ENCODE results near the gene ACOXL. TPM values are rescaled to one million over a fixed set of nuclear protein-coding genes. Genes with fewer than 3 reads are reported as not detected.

The ACOXL gene
- total RNA-seq, 1 donor from 2014 or later = under 0.01 TPM

GRCh38 chr2:111126581-111126980 is 394.2 kb downstream of the ACOXL start:
- no peak for DNase-seq (ENCODE audit: low read depth, low spot score)

DNA sequence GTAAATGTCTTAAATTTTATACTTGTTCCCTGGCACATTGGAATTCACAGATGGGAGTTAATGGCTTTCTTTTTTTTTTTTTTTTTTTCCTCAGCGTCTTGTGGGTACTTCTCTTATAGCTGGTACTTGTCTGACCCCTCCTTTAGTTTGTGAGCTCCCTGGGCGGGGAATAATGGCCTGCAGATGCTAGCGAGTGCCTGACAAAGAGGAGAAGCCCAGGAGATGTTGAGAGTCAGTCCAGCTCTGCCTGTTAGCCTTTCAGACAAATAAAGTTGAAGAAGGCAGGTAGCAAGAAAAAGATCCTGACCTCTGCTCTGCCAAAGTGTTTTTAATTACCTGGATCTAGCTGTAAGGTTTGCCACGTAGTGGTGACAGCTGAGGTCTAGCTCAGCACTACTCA is 395.0 kb downstream of the ACOXL start:
- DNase-seq (ENCODE audit: low read depth, low spot score) = no peak

DNA sequence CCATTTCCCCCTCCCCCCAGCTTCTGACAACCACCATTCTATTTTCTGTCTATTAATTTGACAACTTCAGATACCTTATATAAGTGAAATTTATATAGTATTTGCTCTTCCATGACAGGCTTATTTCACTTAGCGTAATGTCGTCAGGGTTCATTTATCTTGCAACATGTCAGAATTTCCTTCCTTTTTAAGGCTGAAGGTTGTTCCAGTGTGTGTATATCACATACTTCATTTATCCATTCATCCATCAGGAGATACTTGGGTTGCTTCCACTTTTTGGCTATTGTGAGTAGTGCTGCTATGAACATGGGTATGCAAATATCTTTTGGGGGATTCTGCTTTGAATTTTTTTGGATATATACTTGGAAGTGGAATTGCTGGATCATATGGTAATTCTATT is 395.7 kb downstream of the ACOXL start:
- DNase-seq (ENCODE audit: low read depth, low spot score) = no peak

- DNase-seq (ENCODE audit: low read depth, low spot score) = no peak
Measured at GRCh38 chr2:111133603-111134002, 401.2 kb downstream of the ACOXL start.

GRCh38 chr2:111134055-111134454 is 401.7 kb downstream of the ACOXL start:
- DNase-seq (ENCODE audit: low read depth, low spot score) = no peak

DNA sequence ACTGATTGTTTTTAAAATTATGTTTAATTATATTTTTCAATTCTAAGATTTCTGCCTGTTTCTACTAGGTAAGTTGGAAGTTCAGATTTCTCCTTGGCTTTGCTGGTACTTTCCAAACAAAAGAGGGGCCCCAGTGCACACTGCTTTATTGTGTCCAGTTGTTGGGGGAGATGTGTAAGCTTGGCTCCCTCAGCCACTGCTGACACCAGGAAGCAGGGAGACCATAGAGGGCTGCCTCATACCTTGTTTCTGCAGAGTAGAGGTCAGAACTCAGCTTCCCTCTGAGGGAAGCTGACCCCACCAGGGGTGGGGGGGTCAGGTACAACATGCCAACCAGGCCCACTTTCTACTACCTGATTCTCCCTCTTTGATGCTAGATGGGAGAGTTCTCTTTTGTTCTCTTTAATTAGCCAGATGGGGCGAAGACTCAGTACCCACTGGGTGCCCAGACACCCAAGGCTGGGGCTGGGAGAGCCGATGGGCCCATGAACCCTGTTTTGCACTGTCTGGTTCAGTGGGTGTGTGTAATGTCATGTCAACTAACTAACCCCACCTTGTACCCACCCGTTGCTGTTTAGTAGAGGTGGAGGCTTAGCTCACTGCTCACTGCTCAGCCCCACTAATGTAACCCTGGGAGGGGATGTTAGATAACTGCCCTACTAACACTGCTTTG is 403.0 kb downstream of the ACOXL start:
- DNase-seq (ENCODE audit: low read depth, low spot score) = no peak

- no peak for DNase-seq (ENCODE audit: low read depth, low spot score)
Measured at GRCh38 chr2:111135910-111136297, 403.5 kb downstream of the ACOXL start.

DNA sequence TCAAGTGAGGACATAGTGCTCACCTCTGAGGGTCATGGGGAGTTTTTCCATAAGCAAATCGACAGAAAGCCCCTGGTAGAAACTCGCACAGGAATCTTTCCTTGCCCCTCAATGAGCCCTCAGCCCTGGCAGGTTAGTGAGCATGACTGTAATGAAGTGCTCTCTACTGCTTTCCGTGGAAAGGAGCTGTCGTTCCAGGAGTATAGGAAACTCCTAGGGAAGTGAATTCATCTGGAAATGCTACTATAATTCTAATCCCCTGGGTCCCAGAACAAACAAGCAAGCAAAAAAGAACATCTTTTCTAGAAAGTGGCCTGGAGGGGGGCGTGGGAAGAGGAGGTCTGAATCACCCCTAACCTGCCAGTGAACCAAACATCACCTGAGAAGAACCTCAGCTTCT is 406.5 kb downstream of the ACOXL start:
- DNase-seq (ENCODE audit: low read depth, low spot score) = no peak

GRCh38 chr2:111139637-111140317 is 407.4 kb downstream of the ACOXL start:
- no peak for DNase-seq (ENCODE audit: low read depth, low spot score)

DNA sequence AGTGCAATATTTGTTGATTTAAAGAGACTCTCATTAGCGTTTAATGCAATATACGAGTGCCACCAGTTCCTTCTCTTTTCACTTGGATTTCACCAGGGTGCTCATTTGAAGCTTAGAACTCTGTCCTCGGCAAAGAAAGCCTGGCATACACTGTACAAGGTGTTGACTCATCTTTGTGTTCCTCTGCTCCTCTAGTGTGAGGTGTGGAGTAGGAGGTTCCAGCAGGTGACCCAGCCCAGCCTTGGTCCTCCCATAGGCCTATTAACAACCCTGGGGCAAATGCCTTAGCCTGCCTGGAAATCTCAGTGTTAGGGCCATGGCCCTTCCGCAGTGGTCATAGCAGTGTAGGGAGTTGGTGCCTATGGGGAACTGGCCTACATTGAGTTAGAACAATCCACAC is 408.4 kb downstream of the ACOXL start:
- no peak for DNase-seq (ENCODE audit: low read depth, low spot score)

DNA sequence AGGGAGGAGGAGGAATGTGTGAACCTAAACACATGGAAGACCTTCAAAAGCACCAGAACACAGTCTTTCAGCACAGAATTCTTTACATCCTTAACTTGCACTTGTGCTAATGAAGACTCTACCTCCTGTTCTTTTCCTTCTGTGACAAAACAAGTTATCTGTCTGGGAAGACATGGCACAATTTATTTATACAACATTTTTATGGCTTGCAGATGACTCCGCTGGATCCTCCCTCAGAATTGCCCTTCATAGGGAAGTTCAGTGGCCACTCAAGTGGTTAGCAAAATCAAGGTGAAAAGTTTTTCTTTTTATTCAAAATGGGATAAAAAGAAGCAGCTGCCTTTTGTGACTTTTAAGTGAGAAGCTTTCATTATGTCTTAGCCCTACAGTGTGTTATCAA is 409.7 kb downstream of the ACOXL start:
- DNase-seq (ENCODE audit: low read depth, low spot score) = no peak

- DNase-seq (ENCODE audit: low read depth, low spot score) = no peak
Measured at GRCh38 chr2:111143107-111143842, 410.9 kb downstream of the ACOXL start.

GRCh38 chr2:111143843-111144198 is 411.4 kb downstream of the ACOXL start:
- DNase-seq (ENCODE audit: low read depth, low spot score) = no peak

DNA sequence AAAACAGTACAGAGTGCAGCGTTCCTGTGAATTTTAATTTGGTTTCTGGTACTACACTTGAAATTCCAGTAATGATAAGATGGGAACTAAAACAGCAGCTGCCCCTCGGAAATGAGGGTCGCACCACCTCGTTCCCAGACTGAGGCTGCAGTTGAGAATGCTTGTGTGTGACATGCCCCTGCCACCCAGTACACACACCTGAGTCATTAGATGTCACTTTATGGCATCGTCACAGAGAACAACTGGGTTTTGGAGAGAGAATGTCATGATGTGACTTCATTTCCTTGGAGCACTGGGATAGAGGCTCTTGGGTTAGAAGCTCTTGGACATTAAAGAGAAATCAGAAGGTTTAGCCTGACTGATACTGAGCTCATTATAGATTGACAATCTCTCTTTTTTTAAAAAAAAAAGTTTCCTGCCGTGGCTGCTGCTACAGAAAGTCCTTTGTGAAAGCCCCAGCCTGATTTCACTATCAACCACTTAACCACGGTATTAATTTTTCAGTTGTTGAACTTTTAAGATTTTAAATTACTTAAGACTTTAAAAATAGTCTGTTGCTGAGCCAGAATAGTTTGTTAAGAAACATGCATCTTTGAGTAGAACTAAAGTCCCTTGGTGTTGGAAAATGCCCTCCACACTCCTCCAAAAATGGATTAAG is 412.9 kb downstream of the ACOXL start:
- no peak for DNase-seq (ENCODE audit: low read depth, low spot score)

- no peak for DNase-seq (ENCODE audit: low read depth, low spot score)
Measured at GRCh38 chr2:111145951-111146350, 413.6 kb downstream of the ACOXL start.

- no peak for DNase-seq (ENCODE audit: low read depth, low spot score)
Measured at GRCh38 chr2:111148225-111148873, 416.0 kb downstream of the ACOXL start.

DNA sequence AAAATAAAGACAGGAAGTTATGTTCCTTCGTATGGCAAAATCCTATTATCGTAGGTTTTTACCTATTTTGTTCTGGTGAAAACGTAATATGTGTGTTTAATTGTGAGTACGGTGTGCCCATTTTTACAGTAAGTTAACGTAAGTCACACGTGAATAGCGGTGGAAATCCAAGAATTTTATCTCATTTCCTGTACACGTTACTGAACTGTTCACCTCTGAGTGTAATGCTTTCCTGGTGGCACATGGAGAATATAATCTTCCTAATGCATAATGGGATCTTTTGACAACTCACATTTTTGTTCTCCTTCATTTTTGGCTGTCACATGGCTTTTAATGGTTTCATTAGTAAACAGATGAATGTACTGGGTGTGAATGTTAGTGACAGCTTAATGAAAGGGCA is 416.6 kb downstream of the ACOXL start:
- peak; percentile 70 for DNase-seq (ENCODE audit: low read depth, low spot score)

GRCh38 chr2:111149882-111150455 is 417.6 kb downstream of the ACOXL start:
- DNase-seq (ENCODE audit: low read depth, low spot score) = no peak

GRCh38 chr2:111154758-111155157 is 422.4 kb downstream of the ACOXL start:
- no peak for DNase-seq (ENCODE audit: low read depth, low spot score)

GRCh38 chr2:111155610-111156009 is 423.2 kb downstream of the ACOXL start:
- no peak for DNase-seq (ENCODE audit: low read depth, low spot score)

GRCh38 chr2:111156529-111156928 is 424.2 kb downstream of the ACOXL start:
- DNase-seq (ENCODE audit: low read depth, low spot score) = no peak
